Measurements from ENCODE around the gene BRD3OS. TPM values are rescaled to one million over a fixed set of nuclear protein-coding genes. Genes with fewer than 3 reads are reported as not detected.

The BRD3OS gene
- polyA plus RNA-seq, 3 donors, result 7.4 to 13.6 (median 7.5) TPM

DNA sequence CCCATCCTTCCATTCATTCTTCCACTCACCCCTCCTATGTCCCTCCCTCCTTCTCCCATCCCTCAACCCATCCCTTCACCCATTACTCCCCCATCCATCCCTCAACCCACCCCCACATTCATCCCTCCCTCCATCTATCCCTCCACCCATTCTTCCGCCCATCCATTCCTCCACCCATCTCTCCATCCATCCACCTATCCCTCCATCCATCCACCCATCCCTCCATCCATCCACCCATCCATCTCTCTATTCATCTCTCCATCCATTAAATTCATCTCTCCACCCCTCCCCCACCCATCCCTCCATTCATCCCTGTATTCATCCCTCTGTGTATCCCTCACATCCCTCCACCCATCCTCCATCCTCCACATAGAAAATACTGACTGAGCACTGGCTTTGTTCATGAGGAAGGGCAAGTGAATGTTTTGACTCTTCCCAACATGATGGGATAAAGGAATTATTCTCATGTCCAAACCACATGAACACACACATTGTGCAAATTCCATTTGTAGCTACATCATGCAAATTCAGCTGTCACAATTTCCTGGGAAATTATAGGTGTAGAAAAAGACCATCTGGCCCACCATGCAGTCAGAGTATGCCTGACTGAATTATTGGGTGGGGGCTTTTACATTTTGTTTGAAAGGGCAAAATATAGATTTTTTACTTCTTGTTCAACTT, 26.2 kb upstream of the BRD3OS start:
- 95 to 100% (median 96%) methylated on average over 1 of the region's 1 CpG for WGBS, 3 donors
- no peak overlapping the region for H3K27ac ChIP-seq (ENCODE audit: low read depth, low read length)

- H3K27ac ChIP-seq (ENCODE audit: low read depth, low read length), result no peak overlapping the region
These were observed 25.4 kb upstream of the BRD3OS start for GRCh38 chr9:133999851-134000265.

GRCh38 chr9:134002796-134003195, 22.5 kb upstream of the BRD3OS start:
- no peak overlapping the region for H3K27ac ChIP-seq (ENCODE audit: low read depth, low read length)
- WGBS, 3 donors, result 79 to 90% (median 80%) methylated on average over 2 of the region's 2 CpGs

More at GRCh38 chr9:133999851-134000265, 25.4 kb upstream of the BRD3OS start:
- 77 to 80% (median 79%) methylated on average over 6 of the region's 6 CpGs for WGBS, 3 donors

DNA sequence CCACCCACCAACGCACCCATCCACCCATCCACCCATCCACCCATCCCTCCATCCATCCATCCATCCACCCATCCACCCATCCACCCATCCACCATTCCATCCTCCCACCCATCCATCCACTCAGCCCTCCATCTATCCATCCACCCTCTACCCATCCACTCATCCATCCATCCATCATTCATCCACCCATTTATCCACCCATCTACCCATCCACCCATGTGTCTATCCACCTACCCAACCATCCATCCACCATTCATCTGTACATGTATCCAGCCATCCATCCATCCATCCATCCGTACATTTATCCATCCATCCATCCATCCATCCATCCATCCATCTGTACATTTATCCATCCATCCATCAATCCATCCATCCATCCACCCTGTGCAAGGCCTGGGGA, 22.0 kb upstream of the BRD3OS start:
- WGBS, 3 donors, result 88 to 97% (median 94%) methylated on average over 2 of the region's 2 CpGs
- H3K27ac ChIP-seq (ENCODE audit: low read depth, low read length), result no peak overlapping the region

DNA sequence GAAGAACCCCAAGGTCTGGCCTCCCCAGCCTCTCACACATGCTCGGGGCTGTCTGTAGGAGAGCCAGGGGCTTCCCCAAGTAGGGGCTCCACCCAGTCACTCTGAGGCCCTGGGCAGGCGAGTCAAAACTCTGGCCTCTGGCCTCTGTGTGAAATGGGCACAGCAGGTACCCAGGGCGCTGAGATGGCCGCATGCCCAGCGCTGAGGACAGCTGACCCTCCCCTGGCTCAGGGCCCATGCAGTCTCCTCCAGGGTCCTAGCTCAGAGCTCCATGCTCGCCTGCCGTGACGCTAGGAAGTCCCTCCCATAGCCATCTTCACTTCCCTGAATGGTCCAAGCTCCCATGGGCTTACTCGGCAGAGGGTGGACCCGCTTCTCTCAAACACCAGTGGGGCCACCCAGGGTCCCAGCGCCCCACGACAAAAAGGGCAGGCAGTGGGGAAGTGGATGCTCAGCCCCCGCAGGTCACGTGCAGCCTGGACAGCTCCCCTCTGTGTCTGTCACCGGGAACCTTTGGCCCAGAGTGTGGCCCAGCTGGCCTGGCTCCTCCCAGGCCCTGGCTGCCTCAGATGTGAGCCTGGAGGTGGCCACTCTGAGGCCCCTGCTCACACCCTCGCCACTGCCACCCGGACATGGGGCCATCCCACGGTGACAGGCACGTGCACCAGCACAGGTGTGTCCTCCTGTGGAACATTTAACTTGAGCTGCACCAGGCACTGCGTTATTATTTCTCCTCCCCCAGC, 21.0 kb upstream of the BRD3OS start:
- WGBS, 3 donors, result 59 to 73% (median 70%) methylated on average over 19 to 20 of the region's 20 CpGs
- no peak overlapping the region for H3K27ac ChIP-seq (ENCODE audit: low read depth, low read length)

DNA sequence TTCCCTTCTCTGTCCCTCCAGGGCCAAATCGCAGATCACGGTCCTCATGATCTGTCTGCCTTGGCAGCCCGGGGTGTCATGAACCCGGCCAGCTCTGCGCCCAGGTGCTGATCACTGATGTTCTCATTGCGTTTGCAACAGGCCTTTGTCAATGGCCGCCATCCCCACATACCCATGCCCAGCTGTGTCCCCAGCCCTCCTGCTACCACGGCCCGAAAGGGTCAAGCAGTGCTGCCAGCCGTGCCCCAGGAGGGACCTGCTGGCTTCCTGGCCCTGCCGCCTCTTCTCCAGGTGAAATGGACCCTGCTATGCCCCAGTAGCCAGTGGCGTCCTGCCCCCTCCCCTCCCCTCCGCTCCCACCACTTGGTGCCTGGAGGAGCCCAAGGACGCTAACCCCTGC, 20.4 kb upstream of the BRD3OS start:
- H3K27ac ChIP-seq (ENCODE audit: low read depth, low read length), result no peak overlapping the region
- 80 to 87% (median 83%) methylated on average over 14 of the region's 14 CpGs for WGBS, 3 donors

DNA sequence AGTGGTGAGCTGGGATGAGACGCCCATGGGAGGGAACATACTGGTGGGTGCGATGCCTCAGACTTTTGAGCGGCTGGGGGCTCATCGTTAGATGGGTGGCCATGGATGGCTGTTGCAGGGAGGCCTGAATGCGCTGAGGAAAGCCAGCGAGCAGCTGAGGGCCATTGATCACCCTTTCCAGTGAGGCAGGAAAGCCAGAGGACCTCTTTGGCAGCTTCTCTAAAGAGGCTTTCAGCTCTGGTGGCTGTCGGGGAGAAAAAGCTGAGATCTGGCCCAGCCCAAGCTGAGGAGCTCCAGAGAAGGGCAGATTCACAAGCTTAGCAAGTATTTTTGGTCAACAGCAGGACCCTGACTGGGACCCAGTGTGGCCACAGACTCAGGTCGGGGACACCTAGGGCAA, 19.9 kb upstream of the BRD3OS start:
- WGBS, 3 donors, result 85 to 92% (median 86%) methylated on average over 8 of the region's 8 CpGs
- H3K27ac ChIP-seq (ENCODE audit: low read depth, low read length), result no peak overlapping the region

GRCh38 chr9:134007150-134007549, 18.1 kb upstream of the BRD3OS start:
- no peak overlapping the region for H3K27ac ChIP-seq (ENCODE audit: low read depth, low read length)
- WGBS, 3 donors, result 29 to 63% (median 40%) methylated on average over 6 of the region's 6 CpGs

GRCh38 chr9:134007571-134007970, 17.7 kb upstream of the BRD3OS start:
- WGBS, 3 donors, result 79 to 83% (median 83%) methylated on average over 9 of the region's 9 CpGs
- no peak overlapping the region for H3K27ac ChIP-seq (ENCODE audit: low read depth, low read length)

DNA sequence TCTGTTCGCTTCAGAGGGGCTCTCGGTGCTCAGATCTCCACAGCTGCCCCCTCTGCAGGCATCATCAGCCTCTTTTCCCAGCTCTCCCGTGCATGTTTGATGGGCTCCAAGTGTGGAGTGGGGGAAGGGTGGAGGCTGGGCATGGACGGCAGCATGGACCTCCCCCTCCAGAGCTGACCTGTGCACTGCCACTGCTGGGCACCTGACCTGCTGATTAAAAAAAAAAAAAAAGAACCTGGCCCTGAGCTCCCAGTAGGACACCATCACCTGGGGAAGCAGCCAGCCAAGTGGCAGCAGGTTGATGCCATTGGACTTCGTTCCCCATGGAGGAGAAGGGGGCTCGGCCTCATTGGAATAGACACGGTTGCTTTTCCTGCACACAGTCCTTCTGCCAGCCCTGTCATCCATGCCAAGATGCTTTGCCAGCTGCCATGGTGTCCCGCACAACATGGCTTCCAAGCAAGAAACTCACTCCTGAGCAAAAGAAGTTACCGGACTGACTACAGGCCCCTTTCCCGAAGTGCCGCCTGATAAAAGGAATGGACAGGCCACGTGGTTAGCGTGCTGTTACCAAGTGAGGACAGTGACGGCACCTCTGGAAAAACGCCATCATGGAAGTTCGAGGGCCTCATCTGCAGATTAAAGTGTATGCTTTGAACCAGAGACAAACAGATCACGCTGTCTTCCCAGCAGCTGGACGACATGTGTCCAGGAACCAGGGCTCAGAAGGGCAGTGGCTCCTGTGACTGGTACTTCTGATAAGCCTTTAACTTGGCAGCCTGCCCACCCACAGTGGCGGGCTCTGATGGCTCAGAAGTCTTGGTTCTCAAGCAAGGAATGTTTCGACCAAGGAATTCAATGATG, 14.7 kb upstream of the BRD3OS start:
- 60 to 65% (median 61%) methylated on average over 20 of the region's 20 CpGs for WGBS, 3 donors
- no peak overlapping the region for H3K27ac ChIP-seq (ENCODE audit: low read depth, low read length)

DNA sequence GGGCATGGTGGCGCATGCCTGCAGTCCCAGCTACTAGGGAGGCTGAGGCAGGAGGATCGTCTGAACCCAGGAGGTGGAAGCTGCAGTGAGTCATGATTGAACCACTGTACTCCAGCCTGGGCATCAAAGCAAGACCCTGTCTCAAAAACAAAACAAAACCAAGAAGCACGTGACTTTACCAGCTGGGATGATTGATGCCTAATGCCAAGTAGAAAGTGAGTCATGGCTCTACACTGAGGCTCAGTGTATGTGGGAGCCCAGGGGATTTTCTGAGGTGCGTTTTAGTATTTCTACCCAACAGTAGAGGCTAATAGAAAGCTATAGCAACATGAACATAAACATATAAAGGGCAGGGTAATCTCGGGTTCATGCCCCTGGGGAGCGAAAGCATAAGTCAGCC, 13.9 kb upstream of the BRD3OS start:
- no peak overlapping the region for H3K27ac ChIP-seq (ENCODE audit: low read depth, low read length)
- WGBS, 3 donors, result 85 to 87% (median 86%) methylated on average over 6 of the region's 6 CpGs

DNA sequence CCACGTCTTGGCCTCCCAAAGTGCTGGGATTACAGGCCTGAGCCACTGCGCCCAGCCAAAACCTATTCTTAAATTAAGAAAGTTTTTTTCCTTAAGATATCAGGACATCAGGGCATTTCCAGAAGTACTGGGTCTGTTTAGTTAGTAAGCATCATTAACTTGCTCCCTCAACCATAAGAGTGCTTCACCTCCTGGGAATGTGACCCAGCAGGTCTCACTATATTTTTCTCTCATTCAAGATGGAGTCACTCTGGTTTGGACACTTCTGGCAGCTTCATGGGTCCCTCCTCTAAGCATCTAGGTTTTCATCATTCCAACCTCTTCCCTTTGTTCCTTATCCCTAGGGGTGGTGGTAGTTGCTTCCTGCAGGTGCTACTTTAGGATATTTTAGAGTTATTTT, 10.3 kb upstream of the BRD3OS start:
- no peak overlapping the region for H3K27ac ChIP-seq (ENCODE audit: low read depth, low read length)
- 91 to 96% (median 95%) methylated on average over 2 of the region's 2 CpGs for WGBS, 3 donors

DNA sequence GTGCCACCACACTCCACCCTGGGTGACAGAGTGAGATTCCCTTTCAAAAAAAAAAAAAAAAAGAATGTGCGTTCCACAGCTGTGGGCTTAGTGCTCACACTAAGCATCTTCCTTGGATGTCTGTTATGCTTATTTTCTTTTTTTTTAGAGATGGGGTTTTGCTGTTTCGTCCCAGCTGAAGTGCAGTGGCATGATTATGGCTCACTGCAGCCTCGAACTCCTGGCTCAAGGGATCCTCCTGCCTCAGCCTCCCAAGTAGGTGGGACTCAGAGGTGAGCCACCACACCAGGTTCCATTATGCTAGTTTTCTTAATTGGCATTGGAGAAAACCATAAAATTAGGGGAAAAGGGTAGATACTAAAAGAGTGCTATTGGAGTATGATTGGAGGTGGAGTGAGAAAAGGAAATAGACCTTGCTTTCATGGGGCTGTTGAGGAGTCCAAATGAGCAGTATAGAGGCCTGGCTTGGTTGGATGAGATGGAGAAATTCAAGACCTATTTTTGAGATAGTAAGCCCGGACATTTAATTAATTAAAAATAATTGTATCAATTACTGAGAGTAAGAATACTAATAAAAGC, 978 bp upstream of the BRD3OS start:
- H3K27ac ChIP-seq (ENCODE audit: low read depth, low read length), result no peak overlapping the region

GRCh38 chr9:134025606-134026541, 593 bp downstream of the BRD3OS start:
- no peak overlapping the region for H3K27ac ChIP-seq (ENCODE audit: low read depth, low read length)
- WGBS, 3 donors, result 12 to 24% (median 15%) methylated on average over 51 to 66 of the region's 66 CpGs

More for the DNA sequence above, 978 bp upstream of the BRD3OS start:
- 73 to 82% (median 77%) methylated on average over 4 of the region's 4 CpGs for WGBS, 3 donors

DNA sequence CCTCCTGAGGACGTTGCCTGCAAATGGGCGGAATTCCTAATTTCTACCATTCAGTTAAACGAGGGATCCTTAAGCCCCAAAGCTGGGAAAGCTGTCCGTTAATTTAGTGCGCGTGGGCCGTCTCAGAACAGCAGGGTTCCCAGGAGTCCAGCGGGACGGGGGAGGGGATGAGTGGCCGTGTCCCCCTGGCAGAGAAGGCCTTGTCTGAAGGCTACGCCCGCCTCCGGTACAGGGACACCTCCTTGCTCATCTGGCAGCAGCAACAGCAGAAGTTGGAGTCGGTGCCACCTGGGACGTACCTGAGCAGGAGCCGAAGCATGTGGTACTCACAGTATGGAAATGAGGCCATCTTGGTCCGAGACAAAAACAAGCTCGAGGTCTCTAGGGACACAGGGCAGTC, 1.3 kb downstream of the BRD3OS start:
- 83 to 89% (median 88%) methylated on average over 18 of the region's 18 CpGs for WGBS, 3 donors
- no peak overlapping the region for H3K27ac ChIP-seq (ENCODE audit: low read depth, low read length)

- 75 to 89% (median 79%) methylated on average over 8 of the region's 8 CpGs for WGBS, 3 donors
- H3K27ac ChIP-seq (ENCODE audit: low read depth, low read length), result no peak overlapping the region
These were observed 1.7 kb downstream of the BRD3OS start for GRCh38 chr9:134026981-134027380.

DNA sequence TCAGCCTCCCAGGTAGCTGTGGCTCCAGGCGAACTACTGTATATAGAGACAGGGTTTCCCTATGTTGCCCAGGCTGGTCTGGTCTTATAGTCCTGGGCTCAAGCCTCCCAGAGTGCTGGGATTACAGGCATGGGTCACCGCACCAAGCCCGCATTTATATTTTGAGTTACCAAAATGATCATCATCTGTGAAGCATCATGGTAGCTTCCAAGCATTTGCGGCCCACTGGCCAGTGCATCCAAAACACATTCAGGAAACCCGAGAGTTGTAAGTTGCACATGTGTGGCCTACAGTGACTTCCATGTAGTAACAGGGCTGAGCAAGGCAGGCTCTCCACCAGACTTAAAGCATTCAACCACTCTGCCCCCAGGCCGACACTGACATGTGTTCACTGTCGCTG, 2.3 kb downstream of the BRD3OS start:
- whole genome bisulfite sequencing, 3 donors, result 94 to 98% (median 94%) methylated on average over 7 of the region's 7 CpGs
- H3K27ac ChIP-seq (ENCODE audit: low read depth, low read length), result no peak overlapping the region

GRCh38 chr9:134028076-134028475, 2.8 kb downstream of the BRD3OS start:
- H3K27ac ChIP-seq (ENCODE audit: low read depth, low read length), result no peak overlapping the region
- WGBS, 3 donors, result 88 to 94% (median 91%) methylated on average over 9 of the region's 9 CpGs

Measured in adipose tissue (tissue), 3 donors.